Activated CD4-positive, alpha-beta T cell treated with anti-CD3 and anti-CD28 coated beads, Interleukin-2, Interleukin-4, amounts not matched to agents 100 ng/mL and 50 ng/mL, durations not matched to agents 16 hours and 8 hours (primary cell): ENCODE data around the gene CD99L2.
A peak's percentile ranks its signal among the peaks of the same experiment; 100 is the strongest.

Experiments used
- DNase-seq: peaks from one replicate; pipeline ENCODE4 v3.0.0-alpha.2; 2020; ENCODE audit warnings: low spot score

Gene CD99L2

DNA sequence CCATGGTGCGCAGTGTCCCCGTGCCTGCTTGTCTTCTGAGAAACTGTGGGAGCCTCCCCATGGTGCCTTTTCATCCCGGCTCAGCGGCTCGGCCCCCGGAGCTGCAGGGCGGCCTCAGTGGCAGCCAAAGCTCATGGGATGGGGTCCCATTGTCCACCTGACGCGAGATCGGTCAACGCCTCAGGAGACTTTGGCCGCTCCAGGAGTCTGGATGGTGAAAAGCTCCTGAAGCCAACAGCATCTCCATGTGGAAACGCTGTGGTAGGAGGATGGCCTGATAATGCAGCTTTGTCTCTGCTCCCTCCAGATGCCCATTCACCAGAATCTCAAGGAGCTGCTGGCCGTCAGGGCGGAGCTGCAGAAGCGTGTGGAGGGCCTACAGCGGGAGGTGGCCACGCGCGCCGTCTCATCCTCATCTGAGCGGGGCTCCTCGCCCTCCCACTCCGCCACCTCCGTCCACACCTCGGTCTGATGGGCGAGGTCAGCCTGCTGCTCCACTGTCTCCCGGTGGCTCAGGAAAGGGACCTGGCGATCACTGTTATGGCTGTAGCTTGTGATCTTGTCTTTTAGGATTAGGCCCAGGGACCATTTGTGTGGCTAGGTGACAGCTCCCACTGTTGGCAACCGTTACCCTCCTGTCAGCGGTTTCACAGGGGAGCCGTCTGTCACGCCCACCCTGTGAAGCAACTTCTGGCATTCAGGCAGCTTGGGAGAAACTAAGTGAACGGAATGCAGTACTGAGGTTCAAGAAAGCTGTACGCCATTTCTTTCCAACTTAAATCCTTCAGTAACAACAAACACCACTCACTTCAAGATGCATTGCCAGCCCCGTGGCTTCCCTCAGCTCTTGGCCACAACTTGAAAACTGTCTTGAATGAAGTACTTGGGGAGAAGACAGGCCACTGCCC lies 136.0 kb downstream of the CD99L2 start:
- no peak for DNase-seq

DNA sequence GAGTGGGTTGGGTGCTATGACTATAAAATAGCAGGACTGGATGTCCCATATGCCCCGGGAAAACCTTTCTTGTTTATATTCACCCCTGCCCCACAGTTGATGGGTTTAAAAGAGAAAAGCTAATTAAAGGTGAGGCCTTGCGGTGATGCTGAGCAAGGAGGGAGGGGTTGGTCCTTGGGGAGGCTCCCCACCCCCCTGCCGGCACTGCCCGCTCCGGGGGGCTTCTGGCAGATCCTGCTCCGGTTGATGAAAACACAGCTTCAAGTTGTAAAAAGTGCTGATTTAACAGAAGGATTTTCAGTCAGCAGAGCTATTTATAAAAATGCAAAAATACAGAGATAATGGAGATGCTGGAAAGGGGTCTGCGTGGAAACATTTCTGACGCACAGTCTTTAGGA lies 136.7 kb downstream of the CD99L2 start:
- DNase-seq: no peak

- DNase-seq: no peak
Observed at GRCh38 chrX:150761176-150761818, 137.2 kb downstream of the CD99L2 start.

GRCh38 chrX:150759568-150760416 lies 138.7 kb downstream of the CD99L2 start:
- DNase-seq: no peak

- no peak for DNase-seq
Observed at GRCh38 chrX:150757371-150757770, 141.1 kb downstream of the CD99L2 start.

- no peak for DNase-seq
Observed at GRCh38 chrX:150753968-150754367, 144.5 kb downstream of the CD99L2 start.

- no peak for DNase-seq
Observed at GRCh38 chrX:150753357-150753756, 145.1 kb downstream of the CD99L2 start.

DNA sequence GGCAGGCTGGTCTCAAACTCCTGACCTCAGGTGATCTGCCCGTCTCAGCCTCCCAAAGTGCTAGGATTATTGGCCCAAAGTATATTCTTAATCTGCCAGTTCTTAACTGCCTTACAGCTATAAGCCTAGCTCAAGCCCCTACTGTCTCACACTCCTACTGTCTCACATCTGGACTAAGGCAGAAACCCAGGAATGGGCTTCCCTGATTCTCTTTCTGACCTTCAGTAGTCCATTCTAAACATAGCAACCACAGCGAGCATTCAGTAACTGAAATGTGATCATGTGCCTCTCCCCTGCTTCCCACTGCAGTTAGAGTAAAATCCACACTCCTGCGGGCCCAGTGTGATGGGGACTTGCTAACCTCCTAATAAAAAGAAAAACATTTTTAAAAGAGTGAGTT lies 146.3 kb downstream of the CD99L2 start:
- no peak for DNase-seq

DNA sequence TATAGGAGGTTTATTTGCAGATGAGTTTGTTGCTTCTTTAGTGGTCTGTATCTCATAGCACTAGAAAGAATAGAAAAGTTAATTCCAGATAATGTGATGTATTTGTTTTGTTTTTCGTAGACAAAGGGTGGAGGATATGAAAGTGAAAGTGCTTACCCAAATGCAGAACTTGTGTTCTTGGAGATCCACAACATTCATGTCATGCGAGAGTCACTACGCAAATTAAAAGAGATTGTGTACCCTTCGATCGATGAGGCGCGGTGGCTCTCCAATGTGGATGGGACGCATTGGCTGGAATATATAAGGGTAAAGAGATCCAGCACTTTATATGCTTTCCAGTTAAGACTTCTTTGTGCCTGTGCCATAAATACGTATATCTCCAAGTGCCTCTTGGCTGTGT lies 162.0 kb downstream of the CD99L2 start:
- DNase-seq: no peak

- peak; percentile 27 for DNase-seq
Observed at GRCh38 chrX:150731795-150732194, 166.7 kb downstream of the CD99L2 start.

DNA sequence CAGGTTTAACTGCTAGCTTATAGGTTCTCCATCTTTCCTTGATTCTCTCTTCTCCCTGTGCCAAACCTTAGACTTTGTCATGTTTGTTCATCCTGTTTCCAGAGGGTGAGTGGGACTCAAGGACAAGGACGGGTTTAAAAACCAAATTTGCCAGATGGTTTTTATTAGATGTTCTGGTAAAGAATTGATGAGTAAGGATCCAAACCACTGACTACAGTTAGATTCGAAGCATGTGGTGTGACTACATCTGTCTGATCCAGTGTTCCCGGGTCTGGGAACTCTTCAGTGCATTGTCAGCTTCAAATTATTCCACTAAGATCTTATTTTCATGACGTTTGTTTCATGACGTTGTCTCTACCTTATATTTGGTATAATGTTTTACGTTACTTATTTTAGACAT lies 167.7 kb downstream of the CD99L2 start:
- DNase-seq: no peak

GRCh38 chrX:150729956-150730355 lies 168.5 kb downstream of the CD99L2 start:
- no peak for DNase-seq

DNA sequence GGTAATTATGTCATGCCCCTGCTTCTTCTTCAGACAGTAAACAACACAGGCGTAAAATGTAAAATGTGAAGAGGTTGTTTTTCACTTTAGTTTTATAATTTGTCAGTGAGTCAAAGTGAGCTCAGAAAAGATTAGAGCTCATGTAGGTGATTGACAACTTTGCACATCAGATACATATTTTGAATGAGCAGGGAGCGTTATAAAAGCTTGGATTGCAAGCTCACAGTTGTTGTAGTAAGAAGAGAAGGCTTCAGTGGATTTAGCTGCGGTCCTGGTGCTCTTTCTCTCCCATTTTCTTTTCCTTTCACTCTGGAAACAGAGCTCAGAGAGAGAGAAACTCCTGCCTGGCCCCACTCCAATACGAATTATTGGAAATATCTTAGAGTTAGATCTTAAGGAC lies 178.8 kb downstream of the CD99L2 start:
- no peak for DNase-seq
